Left ventricle myocardium inferior (tissue), 1 donor: ENCODE measurements around the gene SLC44A3. TPM values are rescaled to one million over a fixed set of nuclear protein-coding genes. Genes with fewer than 3 reads are reported as not detected.
A peak's percentile ranks its signal among the peaks of the same experiment; 100 is the strongest.

Experiments
- DNase-seq: peaks from one replicate; pipeline ENCODE4 v3.0.0-alpha.2; 2020
- H3K27ac ChIP-seq: fragments of 200-600 bp; replicated peaks from 2 replicates; pipeline ENCODE4 v1.8.0; 2021
- H3K27me3 ChIP-seq: fragments of 200-600 bp; 2 replicates; pipeline ENCODE4 v1.8.0; 2021; ENCODE audit warnings: low read depth
- H3K36me3 ChIP-seq: fragments of 200-600 bp; 2 replicates; pipeline ENCODE4 v1.8.0; 2021
- H3K4me1 ChIP-seq: fragments of 200-600 bp; 2 replicates; pipeline ENCODE4 v1.8.0; 2021
- H3K4me3 ChIP-seq: fragments of 200-600 bp; 2 replicates; pipeline ENCODE4 v1.8.0; 2021; ENCODE audit warnings: mild to moderate bottlenecking, moderate library complexity
- H3K9me3 ChIP-seq: fragments of 200-600 bp; replicated peaks from 2 replicates; pipeline ENCODE4 v1.8.0; 2021
- intact Hi-C: fragments of 100-400 bp; cut with micrococcal nuclease; formaldehyde crosslinking; loops from one replicate; pipeline ENCODE4 v1.11.0; 2022
- total RNA-seq: library from RNA; stranded (reverse); fragmentation: NEBNext Ultra II Directional; extraction: Animal tissue kit (Norgen Biotek cat#: 25700); gene quantifications from one replicate; pipeline ENCODE4 v1.2.1, GENCODE V29; 2021
- TF ChIP-seq, protein P1 (sequence below): fragments of 200-600 bp; IDR thresholded peaks from 2 replicates; pipeline ENCODE4 v1.8.0; 2021; ENCODE audit warnings: antibody characterized with exemption, mild to moderate bottlenecking, borderline replicate concordance
- donor health status: DM: no; HTN: yes; CAD: no; lungs with severe emphysema.

The SLC44A3 gene
- total RNA-seq, 1 donor from 2014 or later, result 5.9 TPM

- H3K4me3 ChIP-seq, result no peak overlapping the region
- no peaks in the 10 kb centered on the region for H3K36me3 ChIP-seq
- H3K27me3 ChIP-seq, result no peaks in the 10 kb centered on the region
- peaks cover 18% of the 10 kb centered on the region for H3K4me1 ChIP-seq
- no peak overlapping the region for H3K27ac ChIP-seq
- intact Hi-C loops, result no loop called here
- TF ChIP-seq, protein P1, sequence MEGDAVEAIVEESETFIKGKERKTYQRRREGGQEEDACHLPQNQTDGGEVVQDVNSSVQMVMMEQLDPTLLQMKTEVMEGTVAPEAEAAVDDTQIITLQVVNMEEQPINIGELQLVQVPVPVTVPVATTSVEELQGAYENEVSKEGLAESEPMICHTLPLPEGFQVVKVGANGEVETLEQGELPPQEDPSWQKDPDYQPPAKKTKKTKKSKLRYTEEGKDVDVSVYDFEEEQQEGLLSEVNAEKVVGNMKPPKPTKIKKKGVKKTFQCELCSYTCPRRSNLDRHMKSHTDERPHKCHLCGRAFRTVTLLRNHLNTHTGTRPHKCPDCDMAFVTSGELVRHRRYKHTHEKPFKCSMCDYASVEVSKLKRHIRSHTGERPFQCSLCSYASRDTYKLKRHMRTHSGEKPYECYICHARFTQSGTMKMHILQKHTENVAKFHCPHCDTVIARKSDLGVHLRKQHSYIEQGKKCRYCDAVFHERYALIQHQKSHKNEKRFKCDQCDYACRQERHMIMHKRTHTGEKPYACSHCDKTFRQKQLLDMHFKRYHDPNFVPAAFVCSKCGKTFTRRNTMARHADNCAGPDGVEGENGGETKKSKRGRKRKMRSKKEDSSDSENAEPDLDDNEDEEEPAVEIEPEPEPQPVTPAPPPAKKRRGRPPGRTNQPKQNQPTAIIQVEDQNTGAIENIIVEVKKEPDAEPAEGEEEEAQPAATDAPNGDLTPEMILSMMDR, result no peak
- H3K9me3 ChIP-seq, result no peaks in the 10 kb centered on the region
- DNase-seq, result no peak
These were observed 32.5 kb upstream of the SLC44A3 start for GRCh38 chr1:94787691-94788090.

- TF ChIP-seq, protein P1, result no peak
- H3K27me3 ChIP-seq, result no peaks in the 10 kb centered on the region
- peaks cover 27% of the 10 kb centered on the region for H3K4me1 ChIP-seq
- no peak for DNase-seq
- no peak overlapping the region for H3K4me3 ChIP-seq
- H3K36me3 ChIP-seq, result no peaks in the 10 kb centered on the region
- intact Hi-C loops, result no loop called here
- H3K27ac ChIP-seq, result no peak overlapping the region
- H3K9me3 ChIP-seq, result no peaks in the 10 kb centered on the region
These were observed 29.9 kb upstream of the SLC44A3 start for GRCh38 chr1:94790246-94790645.

DNA sequence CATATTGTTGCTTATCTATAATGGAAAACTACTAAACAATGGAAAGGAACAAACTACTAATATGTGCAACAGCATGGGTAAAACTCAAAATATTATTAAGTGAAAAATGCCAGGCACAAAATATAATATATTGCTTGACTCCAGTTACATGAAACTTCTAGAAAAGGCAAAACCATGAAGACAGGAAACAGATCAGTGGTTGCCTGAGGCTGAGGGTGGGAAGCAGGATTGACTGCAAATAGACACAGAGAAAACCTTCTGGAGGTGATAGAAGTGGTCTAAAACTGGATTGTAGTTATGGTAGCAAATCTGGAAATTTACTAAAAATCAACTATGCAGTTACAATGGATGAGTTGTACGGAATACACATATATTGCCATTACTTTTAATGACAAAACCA is 29.5 kb upstream of the SLC44A3 start:
- H3K27ac ChIP-seq, result no peak overlapping the region
- intact Hi-C loops, result no loop called here
- H3K4me1 ChIP-seq, result peaks cover 31% of the 10 kb centered on the region
- no peaks in the 10 kb centered on the region for H3K9me3 ChIP-seq
- H3K36me3 ChIP-seq, result no peaks in the 10 kb centered on the region
- TF ChIP-seq, protein P1, result no peak
- no peak for DNase-seq
- H3K27me3 ChIP-seq, result no peaks in the 10 kb centered on the region
- no peak overlapping the region for H3K4me3 ChIP-seq

DNA sequence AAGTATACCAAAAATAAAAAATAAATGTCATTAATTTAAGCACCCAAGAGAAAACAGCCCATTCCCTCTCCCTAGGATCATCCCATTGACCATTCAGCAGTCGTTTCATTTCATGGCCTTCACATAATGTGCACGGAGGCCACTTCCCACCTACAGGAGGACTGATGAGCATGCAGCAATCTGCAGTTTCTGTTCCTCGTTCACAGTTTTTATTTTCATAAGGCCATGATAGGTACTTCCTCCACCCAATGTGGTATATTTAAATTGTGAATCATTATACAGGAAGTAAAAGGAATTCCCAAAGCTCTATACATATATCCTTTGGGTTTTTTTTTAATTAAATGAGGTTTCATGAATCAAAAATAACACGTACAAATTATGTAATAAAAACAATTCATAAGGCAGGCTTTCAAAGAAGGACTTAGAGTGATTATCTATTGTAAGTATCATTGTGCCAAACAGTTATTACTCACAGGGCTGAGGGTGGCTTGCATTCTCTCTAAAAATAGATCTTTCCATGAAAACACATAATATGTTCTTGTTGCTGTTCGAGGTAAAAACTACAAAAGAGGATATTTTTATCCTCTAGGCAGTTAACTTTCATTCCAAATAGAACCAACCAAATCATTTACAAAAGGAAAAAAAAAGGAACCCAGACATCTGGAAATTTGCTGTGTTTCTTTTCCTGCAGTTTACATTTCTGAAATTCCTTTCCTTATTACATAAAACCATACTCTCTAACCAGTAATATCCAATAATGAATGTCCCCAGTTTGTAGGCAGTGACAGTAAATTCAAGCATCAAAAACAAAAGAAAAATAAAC is 27.5 kb upstream of the SLC44A3 start:
- Histone ChIP-seq H3K27ac (peak overlapping the region; percentile 78), H3K4me1 (peaks cover 38% of the 10 kb centered on the region), H3K4me3 (peak overlapping the region; percentile 27), H3K9me3 (no peaks in the 10 kb centered on the region), H3K27me3 (no peaks in the 10 kb centered on the region), H3K36me3 (no peaks in the 10 kb centered on the region)
- intact Hi-C loops, result no loop called here
- TF ChIP-seq, protein P1, result peak; percentile 51
- no peak for DNase-seq

DNA sequence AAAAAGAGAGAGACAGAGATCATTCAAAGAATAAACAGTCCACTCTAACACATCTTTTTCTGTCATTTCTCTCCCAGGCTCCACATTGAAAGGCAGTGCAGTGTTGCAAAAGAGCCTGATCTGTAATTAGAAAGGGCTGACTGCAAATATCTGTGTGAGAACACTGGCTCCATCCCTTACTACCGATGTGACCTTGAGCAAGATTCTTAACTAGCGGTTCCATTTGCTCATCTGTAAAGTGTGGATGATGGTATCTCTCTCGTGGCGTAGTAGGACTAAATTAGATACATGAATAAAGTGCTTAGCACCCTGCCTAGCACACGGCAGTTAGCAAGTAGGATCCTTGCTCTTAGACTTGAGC is 26.9 kb upstream of the SLC44A3 start:
- no peak for DNase-seq
- Histone ChIP-seq H3K4me1 (peaks cover 38% of the 10 kb centered on the region), H3K27ac (peak overlapping the region; percentile 78), H3K9me3 (no peaks in the 10 kb centered on the region), H3K36me3 (no peaks in the 10 kb centered on the region), H3K27me3 (no peaks in the 10 kb centered on the region), H3K4me3 (peak overlapping the region; percentile 27)
- TF ChIP-seq, protein P1, result no peak
- intact Hi-C loops, result no loop called here
